Astrocyte of the spinal cord (primary cell): ENCODE results near the gene AK5.

Source experiments
- DNase-seq: peaks from one replicate; pipeline ENCODE4 v3.0.0; 2011; ENCODE audit warnings: low read depth, low spot score
- H3K4me3 ChIP-seq: 2 replicates; pipeline ENCODE4 v1.5.1; 2011; ENCODE audit warnings: low read depth, mild to moderate bottlenecking, low read length, moderate library complexity
- CTCF ChIP-seq: IDR thresholded peaks from 2 replicates; pipeline ENCODE4 v1.5.1; 2012; ENCODE audit warnings: low read depth, mild to moderate bottlenecking, low read length, inconsistent platforms
- in situ Hi-C: cut with HindIII; loops from 2 replicates; pipeline ENCODE4 v1.10.0; 2017; ENCODE audit warnings: low sequenced_read_pairs

The AK5 gene

GRCh38 chr1:77533660-77534305 lies 252.0 kb downstream of the AK5 start:
- no peak overlapping the region for H3K4me3 ChIP-seq
- in situ Hi-C loops: no loop called here
- DNase-seq: peak; percentile 81
- peak; percentile 78 for TF ChIP-seq CTCF

DNA sequence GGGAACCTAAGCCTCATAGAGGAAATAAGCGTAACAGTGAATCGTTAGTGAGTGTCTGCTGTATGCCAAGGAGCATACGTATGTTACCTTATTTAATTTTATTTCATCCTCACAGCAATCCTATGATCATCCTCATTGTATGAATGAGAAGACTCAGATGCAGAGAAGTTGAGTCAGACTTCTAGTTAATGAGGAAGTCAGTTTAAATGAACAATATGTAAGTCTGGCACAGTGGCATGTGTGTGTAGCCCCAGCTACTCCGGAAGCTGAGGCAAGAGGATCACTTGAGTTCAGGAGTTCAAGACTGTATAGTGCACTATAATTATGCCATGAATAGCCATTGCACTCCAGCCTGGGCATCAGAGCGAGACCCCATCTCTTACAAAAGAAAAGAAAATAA lies 252.6 kb downstream of the AK5 start:
- peak; percentile 37 for DNase-seq
- in situ Hi-C loops: no loop called here
- TF ChIP-seq CTCF: no peak
- no peak overlapping the region for H3K4me3 ChIP-seq

GRCh38 chr1:77536813-77537212 lies 255.0 kb downstream of the AK5 start:
- peak; percentile 95 for DNase-seq
- in situ Hi-C loops: no loop called here

GRCh38 chr1:77538956-77539518 lies 257.2 kb downstream of the AK5 start:
- no peak overlapping the region for H3K4me3 ChIP-seq
- DNase-seq: peak; percentile 92
- no peak for TF ChIP-seq CTCF
- in situ Hi-C loops: no loop called here

More at GRCh38 chr1:77536813-77537212, 255.0 kb downstream of the AK5 start:
- H3K4me3 ChIP-seq: no peak overlapping the region
- TF ChIP-seq CTCF: no peak

DNA sequence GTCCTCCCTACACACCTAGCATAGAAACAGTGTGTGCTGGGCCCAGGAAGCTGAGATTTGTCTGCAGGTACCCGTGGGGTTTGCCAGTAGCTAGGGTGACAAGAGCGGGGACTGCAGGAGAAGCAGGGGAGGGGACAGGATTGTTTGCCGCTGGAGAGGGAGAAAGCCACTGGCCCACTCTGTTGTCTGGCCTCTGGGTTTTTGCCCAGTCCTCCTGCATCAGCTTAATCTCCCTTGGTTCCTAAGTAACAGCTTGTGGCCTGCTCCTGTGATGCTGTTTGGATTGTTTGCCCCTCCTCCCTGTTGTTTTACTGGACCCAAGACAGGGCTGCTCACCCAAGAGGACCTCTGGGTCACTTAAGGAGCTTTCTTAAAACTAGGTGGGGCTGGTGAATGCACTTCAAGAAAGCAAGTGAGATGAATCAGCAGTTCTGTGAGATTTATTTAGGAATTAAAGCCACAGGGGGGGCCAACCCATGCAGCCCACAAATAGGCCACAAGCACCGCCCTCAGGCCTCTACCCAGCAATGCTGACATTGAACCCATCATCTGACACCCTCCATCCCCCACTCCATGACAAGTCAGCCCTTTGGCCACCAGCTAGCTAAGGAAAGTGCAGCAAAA lies 257.8 kb downstream of the AK5 start:
- no peak overlapping the region for H3K4me3 ChIP-seq

DNA sequence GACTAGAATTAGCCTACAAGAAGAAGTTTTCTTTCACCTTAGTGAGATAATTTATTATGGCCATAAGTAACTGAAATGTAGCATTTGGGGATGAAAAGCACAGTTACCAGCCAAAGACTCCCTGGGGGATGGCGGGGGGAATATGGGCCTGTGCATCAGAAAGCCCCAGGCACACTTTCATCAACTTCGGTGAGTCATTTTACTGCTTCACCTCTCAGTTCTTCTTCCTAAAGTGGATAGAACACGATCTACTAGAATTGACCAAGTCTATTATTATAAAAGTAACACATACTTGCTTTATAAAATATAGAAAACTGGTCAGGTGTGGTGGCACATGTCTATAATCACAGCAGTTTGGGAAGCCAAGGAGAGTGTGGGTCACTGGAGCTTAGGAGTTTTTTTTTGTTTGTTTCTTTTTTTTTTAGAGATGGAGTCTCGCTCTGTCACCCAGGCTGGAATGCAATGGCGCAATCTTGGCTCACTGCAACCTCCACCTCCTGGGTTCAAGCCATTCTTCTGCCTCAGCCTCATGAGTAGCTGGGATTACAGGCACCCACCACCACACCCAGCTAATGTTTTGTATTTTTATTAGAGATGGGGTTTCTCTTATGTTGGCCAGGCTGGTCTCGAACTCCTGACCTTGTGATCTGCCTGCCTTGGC lies 258.8 kb downstream of the AK5 start:
- no peak for TF ChIP-seq CTCF
- H3K4me3 ChIP-seq: no peak overlapping the region
- DNase-seq: peak; percentile 65
- in situ Hi-C loops: no loop called here

More for the DNA sequence above, 257.8 kb downstream of the AK5 start:
- no peak for TF ChIP-seq CTCF
- peak; percentile 94 for DNase-seq
- in situ Hi-C loops: no loop called here
